H1 (cell line): ENCODE data around the gene SLIT3. TPM values are rescaled to one million over a fixed set of nuclear protein-coding genes. Genes with fewer than 3 reads are reported as not detected.

Experiments
- CTCF ChIA-PET: fragments of 300-600 bp; sonication (Branson Sonifier 250); formaldehyde crosslinking; loops from one replicate; lab custom pipeline; 2021; ENCODE audit not compliant: partially characterized antibody; lab: Charles Lee
- POLR2A ChIA-PET: fragments of 300-600 bp; sonication (Branson Sonifier 250); formaldehyde crosslinking; loops from one replicate; lab custom pipeline; 2021; ENCODE audit warnings: inconsistent platforms; ENCODE audit not compliant: partially characterized antibody; lab: Charles Lee
- DNase-seq, 2 experiments: peaks; one replicate each; pipeline versions ENCODE4 v3.0.0 to v3.0.0-alpha.2; 2010 to 2022; ENCODE audit warnings: low spot score in 2 of 2, low read depth in 1 of 2, mixed read lengths in 1 of 2
- FAIRE-seq: peaks from 2 replicates; lab custom pipeline; 2011; peaks lifted over from hg19 to GRCh38; lab: Jason Lieb, UNC
- H2AFZ ChIP-seq: 2 replicates; pipeline ENCODE4 v1.8.1; 2012; ENCODE audit warnings: low read length, inconsistent platforms
- H2AK5ac ChIP-seq: 2 replicates; pipeline ENCODE4 v1.6.1; 2013; ENCODE audit warnings: low read depth, low read length
- H2BK120ac ChIP-seq: replicated peaks from 2 replicates; pipeline ENCODE3; 2013; ENCODE audit warnings: low read depth, low read length, inconsistent platforms
- H2BK12ac ChIP-seq: 2 replicates; pipeline ENCODE4 v1.6.1; 2013; ENCODE audit warnings: low read depth, low read length
- H2BK15ac ChIP-seq: 2 replicates; pipeline ENCODE4 v1.6.1; 2013; ENCODE audit warnings: low read length
- H2BK20ac ChIP-seq: 2 replicates; pipeline ENCODE4 v1.6.1; 2013; ENCODE audit warnings: low read length
- H2BK5ac ChIP-seq: 2 replicates; pipeline ENCODE4 v1.6.1; 2013; ENCODE audit warnings: low read depth, low read length
- H3K14ac ChIP-seq: 2 replicates; pipeline ENCODE4 v1.6.1; 2013; ENCODE audit warnings: inconsistent platforms; ENCODE audit not compliant: insufficient read length
- H3K18ac ChIP-seq: 2 replicates; pipeline ENCODE4 v1.6.1; 2013; ENCODE audit warnings: low read length; ENCODE audit errors: extremely low read depth
- H3K23ac ChIP-seq: 2 replicates; pipeline ENCODE4 v1.6.1; 2013; ENCODE audit warnings: inconsistent platforms; ENCODE audit not compliant: insufficient read length
- H3K23me2 ChIP-seq: 2 replicates; pipeline ENCODE4 v1.6.1; 2013; ENCODE audit warnings: low read depth, low read length
- H3K27ac ChIP-seq: 2 replicates; pipeline ENCODE4 v1.6.1; 2011; ENCODE audit warnings: low read depth, low read length, inconsistent platforms
- H3K27me3 ChIP-seq, 4 experiments: replicated peaks in 1 of 4; 1 replicate in 1 of 4; 2 replicates in 3 of 4; pipeline versions ENCODE4 v1.6.1 to v1.8.1; 2011 to 2013; ENCODE audit warnings: low read length in 3 of 4, mild to moderate bottlenecking in 3 of 4, inconsistent platforms in 2 of 4, mixed read lengths in 2 of 4, moderate library complexity in 1 of 4; ENCODE audit not compliant: control insufficient read depth in 3 of 4, insufficient read depth in 3 of 4; ENCODE audit errors: extremely low read depth in 1 of 4
- H3K36me3 ChIP-seq, 4 experiments: 2 replicates each; pipeline versions ENCODE4 v1.6.1 to v1.8.1; 2011 to 2013; ENCODE audit warnings: mild to moderate bottlenecking in 4 of 4, low read length in 3 of 4, moderate library complexity in 2 of 4, control low read depth in 1 of 4, inconsistent platforms in 1 of 4; ENCODE audit not compliant: insufficient read depth in 4 of 4, control insufficient read depth in 2 of 4
- H3K4ac ChIP-seq: replicated peaks from 2 replicates; pipeline ENCODE3; 2013; ENCODE audit warnings: low read length, low read depth, mixed read lengths, inconsistent platforms; ENCODE audit not compliant: insufficient read length
- H3K4me1 ChIP-seq, 4 experiments: replicated peaks in 1 of 4; 1 replicate in 1 of 4; 2 replicates in 3 of 4; pipeline versions ENCODE4 v1.6.1 to v1.8.1; 2011 to 2013; ENCODE audit warnings: low read length in 3 of 4, inconsistent platforms in 2 of 4, mixed read lengths in 1 of 4; ENCODE audit not compliant: insufficient read depth in 4 of 4, control insufficient read depth in 3 of 4
- H3K4me2 ChIP-seq, 2 experiments: 2 replicates each; pipeline versions ENCODE4 v1.6.1 to v1.8.1; 2011 to 2013; ENCODE audit warnings: low read depth in 2 of 2, low read length in 2 of 2, control low read depth in 1 of 2, inconsistent platforms in 1 of 2, mild to moderate bottlenecking in 1 of 2; ENCODE audit not compliant: insufficient read depth in 1 of 2
- H3K4me3 ChIP-seq, 4 experiments: fragments of 200-600, 300-600 bp in 1 of 4; sonication (generic), shearing (Covaris generic), sonication (Bioruptor Twin) in 1 of 4; 2 replicates each; pipeline versions ENCODE4 v1.5.1 to v1.8.1; 2011 to 2016; ENCODE audit warnings: low read length in 4 of 4, low read depth in 3 of 4, control low read depth in 2 of 4, inconsistent platforms in 2 of 4, mild to moderate bottlenecking in 2 of 4, mixed read lengths in 1 of 4, moderate library complexity in 1 of 4; ENCODE audit not compliant: insufficient read depth in 2 of 4; ENCODE audit errors: extremely low read depth in 1 of 4
- H3K56ac ChIP-seq: replicated peaks from 2 replicates; pipeline ENCODE3; 2013; ENCODE audit warnings: low read depth, mild to moderate bottlenecking, mixed read lengths, low read length, inconsistent platforms; ENCODE audit not compliant: insufficient read length
- H3K79me1 ChIP-seq: 2 replicates; pipeline ENCODE4 v1.6.1; 2013; ENCODE audit warnings: low read depth, low read length, control low read depth
- H3K79me2 ChIP-seq, 2 experiments: 2 replicates each; pipeline versions ENCODE4 v1.6.1 to v1.8.1; 2012 to 2013; ENCODE audit warnings: low read length in 2 of 2, mild to moderate bottlenecking in 2 of 2, inconsistent platforms in 1 of 2; ENCODE audit not compliant: insufficient read depth in 2 of 2, control insufficient read depth in 1 of 2
- H3K9ac ChIP-seq, 4 experiments: replicated peaks in 1 of 4; 1 replicate in 1 of 4; 2 replicates in 3 of 4; pipeline versions ENCODE4 v1.6.1 to v1.8.1; 2011 to 2013; ENCODE audit warnings: low read depth in 3 of 4, low read length in 3 of 4, control low read depth in 2 of 4, mild to moderate bottlenecking in 2 of 4, moderate library complexity in 2 of 4, inconsistent platforms in 1 of 4; ENCODE audit errors: extremely low read depth in 1 of 4
- H3K9me3 ChIP-seq, 2 experiments: 2 replicates each; pipeline versions ENCODE4 v1.6.1 to v1.8.1; 2012 to 2013; ENCODE audit warnings: mild to moderate bottlenecking in 2 of 2, moderate library complexity in 2 of 2, control low read depth in 1 of 2, inconsistent platforms in 1 of 2, low read depth in 1 of 2, low read length in 1 of 2, mixed read lengths in 1 of 2; ENCODE audit not compliant: insufficient read depth in 2 of 2
- H4K20me1 ChIP-seq, 2 experiments: replicated peaks in 1 of 2; 2 replicates each; pipeline versions ENCODE3 to v1.8.1; 2011 to 2013; ENCODE audit warnings: inconsistent platforms in 2 of 2, low read length in 2 of 2, mild to moderate bottlenecking in 1 of 2; ENCODE audit not compliant: insufficient read depth in 2 of 2, control insufficient read depth in 1 of 2
- H4K5ac ChIP-seq: 2 replicates; pipeline ENCODE4 v1.6.1; 2013; ENCODE audit warnings: low read length, low read depth, mixed read lengths, inconsistent platforms; ENCODE audit not compliant: insufficient read length
- H4K8ac ChIP-seq: 2 replicates; pipeline ENCODE4 v1.8.0; 2013; ENCODE audit warnings: mild to moderate bottlenecking, moderate library complexity, low read length, inconsistent platforms; ENCODE audit not compliant: insufficient read depth; ENCODE audit errors: extremely low read depth
- H4K91ac ChIP-seq: replicated peaks from 2 replicates; pipeline ENCODE3; 2013; ENCODE audit warnings: low read length, mixed read lengths, inconsistent platforms; ENCODE audit not compliant: insufficient read length
- CHD2 ChIP-seq: IDR thresholded peaks from 2 replicates; pipeline ENCODE4 v1.6.1; 2012; ENCODE audit warnings: low read length, improper control_type of control experiment
- EZH2 ChIP-seq: fragments of 200-600 bp; sonication (generic); IDR thresholded peaks from 2 replicates; pipeline ENCODE4 v1.7.1; 2012; ENCODE audit warnings: low read depth, mild to moderate bottlenecking, moderate library complexity, low read length, inconsistent platforms; ENCODE audit not compliant: severe bottlenecking
- FOSL1 ChIP-seq: IDR thresholded peaks from 2 replicates; pipeline ENCODE4 v1.6.1; 2011; ENCODE audit warnings: mild to moderate bottlenecking, low read depth, low read length, moderate library complexity; ENCODE audit not compliant: insufficient read depth
- JUN ChIP-seq: IDR thresholded peaks from 2 replicates; pipeline ENCODE4 v1.6.1; 2011; ENCODE audit warnings: low read depth, mild to moderate bottlenecking, improper control_type of control experiment, low read length
- SP4 ChIP-seq: IDR thresholded peaks from 2 replicates; pipeline ENCODE4 v1.6.1; 2012; ENCODE audit warnings: low read length, inconsistent platforms
- TCF12 ChIP-seq: IDR thresholded peaks from 2 replicates; pipeline ENCODE4 v1.6.1; 2011; ENCODE audit warnings: low read depth, mild to moderate bottlenecking, low read length
- YY1 ChIP-seq: IDR thresholded peaks from 2 replicates; pipeline ENCODE4 v1.6.1; 2011; ENCODE audit warnings: low read depth, mild to moderate bottlenecking, low read length
- WGBS, 2 experiments: shearing (Covaris generic) in 1 of 2; methylation state at CpG; one replicate each; pipeline versions ENCODE4 v1.1.6 to v1.1.7; 2013 to 2015; ENCODE audit warnings: low lambda C conversion rate in 2 of 2, mixed read lengths in 2 of 2, inconsistent platforms in 1 of 2, low coverage in 1 of 2, missing lambda C conversion rate in 1 of 2; ENCODE audit not compliant: insufficient replicate concordance in 2 of 2, insufficient coverage in 1 of 2, insufficient read length in 1 of 2; ENCODE audit errors: extremely low coverage in 1 of 2, missing lambda C conversion rate in 1 of 2; 5-methylcytosine and 5-hydroxymethylcytosine counted together
- polyA plus RNA-seq, 7 experiments: library from polyadenylated mRNA; depleted of rRNA in 3 of 7; stranded (reverse) in 5 of 7; unstranded in 2 of 7; fragments of >200 nt in 5 of 7; fragments of 200-250 nt in 2 of 7; gene quantifications; 1 replicate in 5 of 7; 2 replicates in 1 of 7; 4 replicates in 1 of 7; pipeline versions ENCODE4 v1.2.1 to v1.2.3, GENCODE V29; 2011 to 2013; ENCODE audit warnings: missing spikeins in 2 of 7, mixed read lengths in 2 of 7
- total RNA-seq: library from RNA; stranded (reverse); fragmentation: NEBNext Ultra II Directional; extraction: Animal tissue kit (Norgen Biotek cat#: 25700); gene quantifications from 2 replicates; pipeline ENCODE4 v1.2.1, GENCODE V29; 2021
- TF ChIP-seq, protein P1 (sequence below): IDR thresholded peaks from 2 replicates; pipeline ENCODE4 v1.6.1; 2012; ENCODE audit warnings: inconsistent platforms

SLIT3 gene
- total and polyA plus RNA-seq, 2 of the 8 experiments (the other 6 are each of a cell fraction or from before 2014, with no cell fraction given) = 1.1 to 1.2 TPM

DNA sequence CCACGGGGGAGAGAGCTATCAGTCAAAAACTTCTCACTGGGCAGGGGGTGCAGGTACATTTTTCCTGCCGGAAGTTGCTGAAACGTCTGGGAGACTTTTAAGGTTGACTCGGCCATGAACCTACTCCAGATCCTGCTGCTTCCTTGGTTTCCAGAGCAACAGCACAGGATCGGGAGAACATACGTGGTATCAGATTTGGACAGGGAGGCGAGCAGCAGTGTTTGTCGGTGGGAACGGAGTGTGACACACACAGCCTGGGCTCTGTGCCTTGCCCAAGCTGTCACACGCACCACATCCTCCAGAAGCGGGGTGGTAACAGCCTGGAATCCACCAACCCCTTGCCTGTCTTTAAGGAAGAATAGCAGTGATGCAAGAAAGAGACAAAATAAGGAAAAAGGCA is 276.5 kb downstream of the SLIT3 start:
- H4K91ac ChIP-seq = no peak overlapping the region
- no peak overlapping the region for H4K5ac ChIP-seq
- 88% methylated on average over 11 of the region's 11 CpGs; no CpG with 5 or more reads in 1 of the 2 experiments for WGBS, 2 experiments
- H3K27me3 ChIP-seq = no peaks in the 10 kb centered on the region; a peak in 1 of 7 replicates
- FAIRE-seq (no peak), DNase-seq (no peak)
- H4K20me1 ChIP-seq = no peaks in the 10 kb centered on the region
- H3K14ac ChIP-seq = no peak overlapping the region
- H3K4me3 ChIP-seq = no peak overlapping the region
- no peak overlapping the region for H3K9ac ChIP-seq
- H3K23me2 ChIP-seq = no peaks in the 10 kb centered on the region
- no peak overlapping the region for H3K4ac ChIP-seq
- H2BK15ac ChIP-seq = no peak overlapping the region
- no peak overlapping the region for H2BK20ac ChIP-seq
- no peaks in the 10 kb centered on the region for H3K79me2 ChIP-seq
- CTCF ChIA-PET = interaction anchor here (1.3 to 2.6 kb wide), 3 partner anchors 20 to 37 kb away, joined by 3 to 11 read pairs (median 7); no protein-coding TSS in a partner anchor
- no peaks in the 10 kb centered on the region; a peak in 1 of 4 replicates for H3K9me3 ChIP-seq
- no peak overlapping the region for H3K23ac ChIP-seq
- no peaks in the 10 kb centered on the region for H3K36me3 ChIP-seq
- H2BK5ac ChIP-seq = no peak overlapping the region
- POLR2A ChIA-PET = no interaction called here
- no peak overlapping the region for H4K8ac ChIP-seq
- H2AFZ ChIP-seq = no peak overlapping the region
- H3K79me1 ChIP-seq = no peaks in the 10 kb centered on the region
- no peaks in the 10 kb centered on the region for H3K4me1 ChIP-seq
- no peak overlapping the region; the same call in 1 of the 2 replicates for H2BK12ac ChIP-seq
- no peak overlapping the region for H2BK120ac ChIP-seq
- no peak overlapping the region for H3K18ac ChIP-seq
- no peak overlapping the region for H2AK5ac ChIP-seq
- no peak overlapping the region for H3K56ac ChIP-seq
- no peak overlapping the region for H3K27ac ChIP-seq
- H3K4me2 ChIP-seq = no peak overlapping the region
- TF ChIP-seq CHD2 (no peak), TCF12 (no peak), YY1 (no peak), JUN (no peak), SP4 (no peak), EZH2 (no peak), FOSL1 (no peak)
- TF ChIP-seq, protein P1, sequence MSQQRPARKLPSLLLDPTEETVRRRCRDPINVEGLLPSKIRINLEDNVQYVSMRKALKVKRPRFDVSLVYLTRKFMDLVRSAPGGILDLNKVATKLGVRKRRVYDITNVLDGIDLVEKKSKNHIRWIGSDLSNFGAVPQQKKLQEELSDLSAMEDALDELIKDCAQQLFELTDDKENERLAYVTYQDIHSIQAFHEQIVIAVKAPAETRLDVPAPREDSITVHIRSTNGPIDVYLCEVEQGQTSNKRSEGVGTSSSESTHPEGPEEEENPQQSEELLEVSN = no peak
